AG10803 (cell line): ENCODE measurements around the gene RGPD6.
"Not testable (repeated sequence)": the region's sequence is repeated elsewhere in the genome, so short reads cannot be mapped to it uniquely, and the experiment has no call there.

Experiments used
- DNase-seq: peaks from one replicate; pipeline ENCODE4 v3.0.0; 2010; ENCODE audit warnings: low read depth
- H3K4me3 ChIP-seq: 2 replicates; pipeline ENCODE4 v1.5.1; 2011; ENCODE audit warnings: mild to moderate bottlenecking, low read length, control low read depth

Gene RGPD6

GRCh38 chr2:110576763-110577416 lies at the start of gene RGPD6:
TSS of gene RGPD6 (minus strand) at chr2:110577222. CDS start at chr2:110577024, 198 bp downstream.
- H3K4me3 ChIP-seq, DNase-seq: not testable (repeated sequence)

- not testable (repeated sequence) for H3K4me3 ChIP-seq, DNase-seq
Observed at GRCh38 chr2:110619326-110619939, 42.4 kb upstream of the RGPD6 start.

- DNase-seq, H3K4me3 ChIP-seq: not testable (repeated sequence)
Observed at GRCh38 chr2:110613927-110614326, 36.9 kb upstream of the RGPD6 start.

- not testable (repeated sequence) for DNase-seq, H3K4me3 ChIP-seq
Observed at GRCh38 chr2:110610613-110611250, 33.7 kb upstream of the RGPD6 start.

- not testable (repeated sequence) for H3K4me3 ChIP-seq, DNase-seq
Observed at GRCh38 chr2:110609843-110610612, 33.0 kb upstream of the RGPD6 start.

GRCh38 chr2:110608788-110609502 lies 31.9 kb upstream of the RGPD6 start:
- not testable (repeated sequence) for H3K4me3 ChIP-seq, DNase-seq

GRCh38 chr2:110605057-110605456 lies 28.0 kb upstream of the RGPD6 start:
- DNase-seq, H3K4me3 ChIP-seq: not testable (repeated sequence)

GRCh38 chr2:110603917-110604591 lies 27.0 kb upstream of the RGPD6 start:
- not testable (repeated sequence) for DNase-seq, H3K4me3 ChIP-seq

GRCh38 chr2:110602139-110602538 lies 25.1 kb upstream of the RGPD6 start:
- H3K4me3 ChIP-seq, DNase-seq: not testable (repeated sequence)

GRCh38 chr2:110591973-110592372 lies 15.0 kb upstream of the RGPD6 start:
- not testable (repeated sequence) for H3K4me3 ChIP-seq, DNase-seq

- not testable (repeated sequence) for DNase-seq, H3K4me3 ChIP-seq
Observed at GRCh38 chr2:110589677-110590330, 12.8 kb upstream of the RGPD6 start.

GRCh38 chr2:110588520-110588919 lies 11.5 kb upstream of the RGPD6 start:
- DNase-seq, H3K4me3 ChIP-seq: not testable (repeated sequence)

- H3K4me3 ChIP-seq, DNase-seq: not testable (repeated sequence)
Observed at GRCh38 chr2:110579216-110579965, 2.4 kb upstream of the RGPD6 start.

- DNase-seq, H3K4me3 ChIP-seq: not testable (repeated sequence)
Observed at GRCh38 chr2:110578429-110578828, 1.4 kb upstream of the RGPD6 start.

- not testable (repeated sequence) for H3K4me3 ChIP-seq, DNase-seq
Observed at GRCh38 chr2:110499755-110500377, 77.2 kb downstream of the RGPD6 start.

- not testable (repeated sequence) for H3K4me3 ChIP-seq, DNase-seq
Observed at GRCh38 chr2:110496027-110496426, 81.0 kb downstream of the RGPD6 start.

GRCh38 chr2:110494488-110494887 lies 82.5 kb downstream of the RGPD6 start:
- H3K4me3 ChIP-seq, DNase-seq: not testable (repeated sequence)
